Activated CD8-positive, alpha-beta memory T cell treated with anti-CD3 and anti-CD28 coated beads for 48 hours (primary cell): ENCODE measurements around the gene RACGAP1.

Experiments
- DNase-seq, 3 experiments: peaks; one replicate each; pipeline ENCODE4 v3.0.0-alpha.2; 2020; ENCODE audit warnings: low read depth in 2 of 3, low spot score in 2 of 3

The RACGAP1 gene

DNA sequence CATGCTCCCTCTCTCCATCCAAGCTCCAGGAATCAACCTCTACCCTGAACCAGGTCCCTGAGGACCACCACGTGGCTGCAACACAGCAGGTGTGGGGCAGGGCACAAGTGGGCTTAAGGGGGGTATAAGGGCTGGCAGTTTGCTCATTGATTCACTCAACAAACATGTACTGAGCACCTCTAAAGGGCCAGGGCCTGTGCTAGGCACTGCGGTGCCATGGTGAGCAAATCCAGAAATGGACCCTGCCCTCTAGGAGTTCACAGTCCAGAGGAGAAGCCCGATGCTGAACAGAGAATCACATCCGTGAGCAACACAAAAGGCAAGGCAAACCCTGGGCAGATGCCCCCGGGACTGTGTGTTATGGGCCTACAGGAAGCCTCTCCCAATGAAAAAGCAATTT, 81.2 kb downstream of the RACGAP1 start:
- no peak for DNase-seq

DNA sequence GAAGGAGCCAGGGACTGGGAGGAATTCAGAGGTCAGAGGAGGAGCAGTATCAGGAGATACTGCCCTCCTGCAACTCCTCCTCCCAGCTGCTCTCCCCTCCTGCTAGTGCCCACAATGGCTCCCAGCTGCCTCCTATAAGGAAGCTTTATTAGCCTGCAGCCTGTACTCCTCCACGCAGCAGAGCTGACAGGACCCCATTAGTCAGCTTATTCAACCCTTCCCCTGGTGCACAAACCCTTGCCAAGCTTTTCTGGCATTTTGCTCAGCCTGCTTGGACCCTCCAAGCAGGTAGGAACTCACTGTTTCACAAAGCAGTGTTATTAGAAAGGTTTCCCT, 81.7 kb downstream of the RACGAP1 start:
- DNase-seq = no peak

DNA sequence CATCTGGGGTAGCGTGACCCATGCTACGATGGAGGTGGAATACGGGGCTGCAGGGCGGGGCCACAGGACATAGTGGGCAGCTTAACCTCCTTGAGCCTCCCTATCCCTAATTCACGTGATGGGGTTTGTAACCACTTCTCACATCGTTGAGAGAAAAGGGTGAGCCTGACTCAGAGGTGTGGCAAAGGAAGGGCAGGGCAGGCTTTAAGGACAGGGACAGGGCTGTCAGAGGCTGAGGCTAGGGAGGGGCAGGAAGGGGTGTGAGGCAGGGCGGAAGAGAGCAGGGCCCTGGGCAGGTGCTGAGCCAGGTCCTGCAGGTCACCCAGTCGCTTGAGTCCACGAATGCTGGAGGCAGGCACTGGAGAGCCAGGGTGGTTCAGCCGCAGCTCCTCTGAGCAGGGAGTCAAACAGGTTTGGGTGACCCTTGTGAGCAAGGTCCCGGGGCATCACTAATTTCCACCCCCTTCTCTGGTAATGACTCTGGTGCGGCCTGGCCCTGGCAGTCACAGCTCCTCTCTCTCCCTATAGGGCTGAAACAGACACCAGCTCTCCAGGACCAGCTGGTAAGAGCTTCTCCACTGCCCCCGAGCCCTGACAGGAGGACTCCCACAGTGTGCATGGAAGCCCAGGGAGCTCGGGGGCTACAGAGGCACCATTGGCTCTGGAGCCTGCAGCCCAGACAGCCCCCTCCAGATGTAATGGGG, 82.2 kb downstream of the RACGAP1 start:
- no peak for DNase-seq

DNA sequence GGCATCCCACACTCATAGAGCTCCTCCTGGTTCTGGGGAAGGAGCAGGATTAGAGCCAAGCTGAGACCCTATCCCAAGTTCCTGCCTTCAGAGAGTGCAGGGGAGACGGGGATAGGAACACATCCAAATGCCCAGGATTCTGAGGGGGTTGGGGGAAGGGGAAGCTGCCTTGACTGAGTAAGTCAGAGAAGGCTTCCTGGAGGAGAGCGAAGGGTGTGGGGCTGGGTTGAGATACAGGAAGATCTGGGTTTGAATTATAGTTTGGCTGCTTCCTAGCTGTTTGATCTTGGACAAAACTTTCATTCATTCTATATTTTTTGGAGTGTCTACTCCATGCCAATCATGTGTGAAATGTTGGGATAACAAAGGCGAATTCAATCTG, 82.8 kb downstream of the RACGAP1 start:
- DNase-seq = no peak

DNA sequence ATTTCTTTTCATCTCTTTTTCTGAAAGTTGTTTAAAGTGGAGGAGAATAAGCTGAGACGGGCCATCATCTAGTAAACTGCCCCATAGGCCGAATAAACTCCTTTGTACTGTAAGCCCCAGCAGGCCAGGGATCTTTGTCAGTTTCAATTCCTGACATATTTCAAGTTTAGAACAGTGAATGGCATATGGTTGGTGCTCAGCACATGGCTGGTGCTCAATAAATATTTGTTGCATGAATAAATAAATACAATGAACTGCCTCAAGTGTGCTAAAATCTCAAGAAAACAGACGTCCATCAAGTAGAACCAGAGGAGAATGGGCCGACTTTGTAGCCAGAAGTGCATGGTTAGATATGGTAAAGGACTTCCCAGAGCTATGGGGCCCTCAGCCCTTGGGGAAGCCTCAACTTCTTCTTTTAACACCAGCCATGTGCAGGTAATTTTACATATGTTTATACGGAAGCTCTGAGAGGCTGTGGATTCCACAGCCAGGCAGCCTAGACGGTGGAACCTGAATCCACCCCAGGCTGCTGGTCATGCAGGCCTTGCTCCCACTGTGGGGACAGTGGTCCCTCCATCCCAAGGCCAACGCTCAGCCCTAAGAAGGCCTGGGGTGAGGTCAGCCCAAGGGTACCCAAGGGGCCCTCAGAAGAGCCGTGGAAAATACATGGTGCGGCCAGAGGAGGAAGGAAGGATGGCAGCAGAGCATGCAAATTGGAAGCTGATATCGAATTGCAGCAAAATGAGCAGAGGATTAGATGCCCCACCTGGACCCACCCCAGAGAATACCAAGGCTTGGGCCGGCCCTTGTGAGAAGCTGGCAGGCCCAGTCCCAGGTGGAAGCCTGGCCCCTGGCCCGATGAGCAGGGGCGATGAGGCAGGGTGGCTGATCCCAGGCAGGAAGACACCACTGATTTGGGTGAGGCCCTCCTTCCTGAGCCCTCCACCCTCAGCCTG, 83.5 kb downstream of the RACGAP1 start:
- no peak for DNase-seq

DNA sequence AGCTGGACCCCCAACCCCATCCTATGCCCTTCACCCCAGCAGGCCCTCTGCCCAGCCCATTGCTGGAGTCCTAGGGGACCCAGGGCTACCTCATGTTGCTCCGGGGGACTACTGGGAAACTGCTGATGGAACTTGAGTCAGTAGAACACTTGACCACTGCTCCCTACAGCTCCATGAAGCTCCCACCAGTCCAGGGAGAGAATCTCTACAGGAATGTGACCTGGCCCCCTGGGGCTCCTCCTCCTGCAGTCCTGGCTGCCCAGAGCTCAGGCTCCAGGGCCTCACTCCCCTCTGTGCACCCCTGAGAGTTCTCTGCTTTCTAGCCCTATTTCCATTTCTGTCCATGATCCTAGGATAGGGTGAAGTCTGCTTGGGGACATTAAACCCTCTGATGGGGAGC, 85.6 kb downstream of the RACGAP1 start:
- no peak for DNase-seq

DNA sequence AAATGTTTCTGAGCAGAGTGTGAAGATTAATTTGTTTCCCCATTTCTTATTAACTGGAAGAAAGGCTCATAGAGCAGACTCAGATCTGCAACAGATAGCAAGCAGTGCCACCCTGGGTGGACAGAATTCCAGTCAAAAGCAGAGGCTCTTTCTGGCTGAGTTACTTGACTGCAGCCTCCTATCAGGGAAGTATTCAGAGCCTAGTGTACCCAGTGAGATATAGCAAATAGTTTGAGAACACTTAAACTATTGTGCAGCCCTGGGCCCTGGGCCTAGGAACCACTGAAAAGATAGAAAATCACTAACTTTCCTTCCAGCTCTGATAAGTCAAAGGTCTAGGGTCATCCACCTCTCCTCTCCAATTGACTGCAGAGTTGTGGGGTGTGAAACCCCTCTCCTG, 86.0 kb downstream of the RACGAP1 start:
- DNase-seq = no peak
